Measurements from ENCODE around the gene NRAS.

Gene NRAS

DNA sequence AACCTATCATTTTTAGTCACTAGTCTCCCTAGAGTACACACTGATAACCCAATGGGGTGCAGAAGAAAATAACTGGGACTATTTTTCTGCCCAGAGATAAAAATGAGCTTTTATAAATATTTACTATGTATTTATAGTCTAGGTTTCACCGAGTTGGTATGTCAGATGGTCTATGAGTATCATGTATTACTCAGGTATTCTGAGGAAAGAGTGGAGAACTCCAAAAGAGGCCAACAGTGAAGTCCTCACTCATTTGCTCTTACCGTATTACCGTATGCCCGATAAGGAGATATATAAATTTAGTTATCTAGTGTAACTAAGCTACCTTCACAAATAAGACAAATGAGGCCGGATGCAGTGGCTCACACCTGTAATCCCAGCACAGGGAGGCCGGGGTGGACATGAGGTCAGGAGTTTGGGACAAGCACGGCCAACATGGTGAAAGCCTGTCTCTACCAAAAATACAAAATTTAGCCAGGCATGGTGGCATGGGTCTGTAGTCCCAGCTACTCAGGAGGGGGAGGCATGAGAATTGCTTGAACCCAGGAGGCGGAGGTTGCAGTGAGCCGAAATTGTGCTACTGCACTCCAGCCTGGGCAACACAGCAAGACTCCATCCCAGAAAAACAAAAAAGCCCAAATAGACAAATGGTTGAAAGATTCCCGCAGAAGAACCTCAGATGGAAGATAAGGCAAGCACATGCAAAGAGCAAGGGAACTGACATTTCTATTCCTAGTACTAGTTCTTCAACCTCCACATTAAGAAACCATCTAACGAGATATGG, 25.6 kb upstream of the NRAS start:
- H3K9me3 ChIP-seq (ENCODE audit: insufficient read depth, low read length, severe bottlenecking) = no peaks in the 10 kb centered on the region
- H2AFZ ChIP-seq (ENCODE audit: low read depth, low read length) = no peak overlapping the region
- H3K4me3 ChIP-seq (ENCODE audit: low read depth in 1 of 2, low read length in 2 of 2) = no peak overlapping the region
- H3K79me2 ChIP-seq (ENCODE audit: insufficient read depth, low read length) = peaks cover 98% of the 10 kb centered on the region
- H3K9ac ChIP-seq (ENCODE audit: low read depth, low read length) = no peak overlapping the region
- peaks cover 85% of the 10 kb centered on the region for H4K20me1 ChIP-seq (ENCODE audit: insufficient read depth, low read length)
- no peak overlapping the region for H3K4me2 ChIP-seq (ENCODE audit: insufficient read depth, low read length)
- no peak for TF ChIP-seq EZH2 (IDR thresholded peaks at IDR 0.05; ENCODE audit: borderline replicate concordance, low read depth, low read length, severe bottlenecking)
- TF ChIP-seq, protein P1, sequence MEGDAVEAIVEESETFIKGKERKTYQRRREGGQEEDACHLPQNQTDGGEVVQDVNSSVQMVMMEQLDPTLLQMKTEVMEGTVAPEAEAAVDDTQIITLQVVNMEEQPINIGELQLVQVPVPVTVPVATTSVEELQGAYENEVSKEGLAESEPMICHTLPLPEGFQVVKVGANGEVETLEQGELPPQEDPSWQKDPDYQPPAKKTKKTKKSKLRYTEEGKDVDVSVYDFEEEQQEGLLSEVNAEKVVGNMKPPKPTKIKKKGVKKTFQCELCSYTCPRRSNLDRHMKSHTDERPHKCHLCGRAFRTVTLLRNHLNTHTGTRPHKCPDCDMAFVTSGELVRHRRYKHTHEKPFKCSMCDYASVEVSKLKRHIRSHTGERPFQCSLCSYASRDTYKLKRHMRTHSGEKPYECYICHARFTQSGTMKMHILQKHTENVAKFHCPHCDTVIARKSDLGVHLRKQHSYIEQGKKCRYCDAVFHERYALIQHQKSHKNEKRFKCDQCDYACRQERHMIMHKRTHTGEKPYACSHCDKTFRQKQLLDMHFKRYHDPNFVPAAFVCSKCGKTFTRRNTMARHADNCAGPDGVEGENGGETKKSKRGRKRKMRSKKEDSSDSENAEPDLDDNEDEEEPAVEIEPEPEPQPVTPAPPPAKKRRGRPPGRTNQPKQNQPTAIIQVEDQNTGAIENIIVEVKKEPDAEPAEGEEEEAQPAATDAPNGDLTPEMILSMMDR (IDR thresholded peaks at IDR 0.05; ENCODE audit: borderline replicate concordance, extremely low read depth, low read length, poor library complexity, severe bottlenecking) = no peak
- H3K4me1 ChIP-seq (ENCODE audit: insufficient read depth, low read length) = no peaks in the 10 kb centered on the region
- H3K27me3 ChIP-seq (ENCODE audit: insufficient read depth, low read length, poor library complexity) = no peaks in the 10 kb centered on the region
- DNase-seq = no peak
- no peak for ATAC-seq (ENCODE audit: insufficient read depth, low read depth)
- no peak overlapping the region for H3K27ac ChIP-seq (ENCODE audit: low read length)
- peaks cover 97% of the 10 kb centered on the region for H3K36me3 ChIP-seq (ENCODE audit: insufficient read depth, low read length)

DNA sequence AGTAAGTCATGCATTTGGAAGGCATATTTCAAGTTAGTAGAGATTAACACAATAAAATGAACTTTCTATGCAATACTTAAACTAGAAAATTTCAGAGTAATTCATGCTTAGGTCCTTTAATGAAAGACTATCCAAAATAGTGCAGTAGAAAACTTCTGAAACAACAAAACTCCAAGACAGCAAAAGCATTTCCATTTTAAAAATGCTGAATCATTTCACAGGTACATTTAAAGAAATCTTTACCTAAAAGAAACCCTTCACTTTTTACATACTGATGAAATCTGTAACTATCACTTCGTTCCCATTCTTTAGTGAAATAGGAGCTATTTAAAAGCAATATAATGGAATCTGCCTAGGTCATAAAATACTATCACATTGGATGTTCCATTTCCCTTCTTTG, 23.8 kb upstream of the NRAS start:
- H3K27ac ChIP-seq (ENCODE audit: low read length) = no peak overlapping the region
- H3K4me3 ChIP-seq (ENCODE audit: low read depth in 1 of 2, low read length in 2 of 2) = no peak overlapping the region
- ATAC-seq (ENCODE audit: insufficient read depth, low read depth) (no peak), DNase-seq (no peak)
- H3K27me3 ChIP-seq (ENCODE audit: insufficient read depth, low read length, poor library complexity) = no peaks in the 10 kb centered on the region
- H3K36me3 ChIP-seq (ENCODE audit: insufficient read depth, low read length) = peaks cover 97% of the 10 kb centered on the region
- peaks cover 97% of the 10 kb centered on the region for H3K79me2 ChIP-seq (ENCODE audit: insufficient read depth, low read length)
- H3K4me2 ChIP-seq (ENCODE audit: insufficient read depth, low read length) = no peak overlapping the region
- peaks cover 80% of the 10 kb centered on the region for H4K20me1 ChIP-seq (ENCODE audit: insufficient read depth, low read length)
- H3K4me1 ChIP-seq (ENCODE audit: insufficient read depth, low read length) = no peaks in the 10 kb centered on the region
- no peak for TF ChIP-seq EZH2 (IDR thresholded peaks at IDR 0.05; ENCODE audit: borderline replicate concordance, low read depth, low read length, severe bottlenecking)
- TF ChIP-seq, protein P1 (IDR thresholded peaks at IDR 0.05; ENCODE audit: borderline replicate concordance, extremely low read depth, low read length, poor library complexity, severe bottlenecking) = no peak
- H3K9ac ChIP-seq (ENCODE audit: low read depth, low read length) = no peak overlapping the region
- no peaks in the 10 kb centered on the region for H3K9me3 ChIP-seq (ENCODE audit: insufficient read depth, low read length, severe bottlenecking)
- H2AFZ ChIP-seq (ENCODE audit: low read depth, low read length) = no peak overlapping the region

DNA sequence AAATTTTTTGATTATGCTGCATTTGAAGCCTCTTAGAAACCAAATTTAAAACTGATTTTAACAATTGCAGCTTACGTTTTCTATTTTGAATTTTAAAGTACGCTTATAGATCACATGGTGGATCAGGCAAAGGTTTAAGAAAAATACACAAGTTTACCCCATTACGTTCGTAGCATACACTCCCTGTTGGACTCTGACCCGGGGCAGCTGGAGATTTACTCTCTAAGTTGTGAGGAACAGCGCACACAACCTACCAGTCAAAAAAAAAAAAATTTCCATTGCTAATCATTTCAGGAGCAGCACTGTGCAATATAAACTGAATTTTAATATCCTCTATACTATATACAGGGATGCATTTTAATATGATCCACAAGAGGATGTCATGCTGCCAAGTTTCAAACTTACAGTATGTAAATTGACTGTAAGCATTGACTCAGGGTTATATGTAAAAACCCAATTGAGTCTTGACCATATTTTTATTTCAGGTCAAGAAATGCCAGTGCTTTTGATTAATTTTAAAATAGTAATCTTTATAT, 20.8 kb upstream of the NRAS start:
- Histone ChIP-seq H3K4me3 (ENCODE audit: low read depth in 1 of 2, low read length in 2 of 2) (no peak overlapping the region), H3K27ac (ENCODE audit: low read length) (no peak overlapping the region), H3K36me3 (ENCODE audit: insufficient read depth, low read length) (peaks cover 98% of the 10 kb centered on the region), H4K20me1 (ENCODE audit: insufficient read depth, low read length) (peaks cover 54% of the 10 kb centered on the region), H3K4me2 (ENCODE audit: insufficient read depth, low read length) (no peak overlapping the region), H3K27me3 (ENCODE audit: insufficient read depth, low read length, poor library complexity) (no peaks in the 10 kb centered on the region), H3K9me3 (ENCODE audit: insufficient read depth, low read length, severe bottlenecking) (no peaks in the 10 kb centered on the region), H3K4me1 (ENCODE audit: insufficient read depth, low read length) (no peaks in the 10 kb centered on the region), H3K79me2 (ENCODE audit: insufficient read depth, low read length) (peaks cover 78% of the 10 kb centered on the region), H3K9ac (ENCODE audit: low read depth, low read length) (no peak overlapping the region), H2AFZ (ENCODE audit: low read depth, low read length) (no peak overlapping the region)
- no peak for TF ChIP-seq EZH2 (IDR thresholded peaks at IDR 0.05; ENCODE audit: borderline replicate concordance, low read depth, low read length, severe bottlenecking)
- TF ChIP-seq, protein P1 (IDR thresholded peaks at IDR 0.05; ENCODE audit: borderline replicate concordance, extremely low read depth, low read length, poor library complexity, severe bottlenecking) = no peak
- ATAC-seq (ENCODE audit: insufficient read depth, low read depth) = no peak
- DNase-seq = no peak

Data from DND-41 (cell line).